H9 (cell line): Measurements from ENCODE around the gene CSRP3. TPM values are rescaled to one million over a fixed set of nuclear protein-coding genes. Genes with fewer than 3 reads are reported as not detected.

Experiments
- DNase-seq: peaks from one replicate; pipeline ENCODE4 v3.0.0-alpha.2; 2017
- H2AFZ ChIP-seq: one replicate; pipeline ENCODE4 v1.6.1; 2013; ENCODE audit warnings: mild to moderate bottlenecking, low read length, control low read depth, moderate library complexity
- H2AK5ac ChIP-seq: 2 replicates; pipeline ENCODE4 v1.6.1; 2013; ENCODE audit warnings: low read length, control low read depth, mixed read lengths; ENCODE audit not compliant: insufficient read length
- H2BK120ac ChIP-seq: one replicate; pipeline ENCODE4 v1.6.1; 2013; ENCODE audit warnings: low read depth, mild to moderate bottlenecking, low read length, control low read depth, inconsistent platforms; ENCODE audit not compliant: poor library complexity, severe bottlenecking
- H2BK12ac ChIP-seq: 2 replicates; pipeline ENCODE4 v1.6.1; 2013; ENCODE audit warnings: low read length, control low read depth, mixed read lengths, low read depth; ENCODE audit not compliant: insufficient read length
- H2BK15ac ChIP-seq: 2 replicates; pipeline ENCODE4 v1.6.1; 2013; ENCODE audit warnings: low read depth, low read length, control low read depth
- H2BK20ac ChIP-seq: one replicate; pipeline ENCODE4 v1.6.1; 2013; ENCODE audit warnings: low read depth, mild to moderate bottlenecking, low read length, control low read depth, inconsistent platforms; ENCODE audit not compliant: poor library complexity, severe bottlenecking
- H2BK5ac ChIP-seq: 2 replicates; pipeline ENCODE4 v1.6.1; 2013; ENCODE audit warnings: low read length, control low read depth, mixed read lengths; ENCODE audit not compliant: insufficient read length
- H3K14ac ChIP-seq: 2 replicates; pipeline ENCODE4 v1.6.1; 2013; ENCODE audit warnings: low read length, control low read depth; ENCODE audit not compliant: insufficient read depth
- H3K18ac ChIP-seq: 2 replicates; pipeline ENCODE4 v1.6.1; 2013; ENCODE audit warnings: low read depth, mild to moderate bottlenecking, mixed read lengths, low read length, control low read depth; ENCODE audit not compliant: insufficient read length
- H3K23ac ChIP-seq: 2 replicates; pipeline ENCODE4 v1.6.1; 2013; ENCODE audit warnings: low read length, control low read depth, mixed read lengths, low read depth; ENCODE audit not compliant: insufficient read length
- H3K23me2 ChIP-seq: 2 replicates; pipeline ENCODE4 v1.6.1; 2013; ENCODE audit warnings: low read depth, mild to moderate bottlenecking, mixed read lengths, low read length, control low read depth; ENCODE audit not compliant: insufficient read length, poor library complexity, severe bottlenecking
- H3K27ac ChIP-seq: 2 replicates; pipeline ENCODE4 v1.5.1; 2013; ENCODE audit warnings: low read length, control low read depth, mixed read lengths, low read depth; ENCODE audit not compliant: insufficient read length
- H3K27me3 ChIP-seq: 2 replicates; pipeline ENCODE4 v1.6.1; 2013; ENCODE audit warnings: low read length, control low read depth, inconsistent platforms; ENCODE audit not compliant: insufficient read depth
- H3K4ac ChIP-seq: 2 replicates; pipeline ENCODE4 v1.6.1; 2013; ENCODE audit warnings: low read depth, mild to moderate bottlenecking, control low read depth, inconsistent platforms, low read length, moderate library complexity
- H3K4me1 ChIP-seq: 2 replicates; pipeline ENCODE4 v1.6.1; 2013; ENCODE audit warnings: low read length, control low read depth, inconsistent platforms; ENCODE audit not compliant: insufficient read depth
- H3K4me2 ChIP-seq: 2 replicates; pipeline ENCODE4 v1.6.1; 2013; ENCODE audit warnings: low read length, control low read depth, mixed read lengths; ENCODE audit not compliant: insufficient read length, insufficient read depth
- H3K56ac ChIP-seq: 2 replicates; pipeline ENCODE4 v1.6.1; 2013; ENCODE audit warnings: low read depth, mild to moderate bottlenecking, mixed read lengths, low read length, control low read depth; ENCODE audit not compliant: insufficient read length
- H3K79me1 ChIP-seq: 2 replicates; pipeline ENCODE4 v1.6.1; 2013; ENCODE audit warnings: low read depth, mild to moderate bottlenecking, moderate library complexity, low read length, control low read depth, inconsistent platforms; ENCODE audit not compliant: insufficient read depth, poor library complexity, severe bottlenecking
- H3K79me2 ChIP-seq: 2 replicates; pipeline ENCODE4 v1.6.1; 2013; ENCODE audit warnings: low read length, control low read depth, inconsistent platforms; ENCODE audit not compliant: insufficient read depth
- H3K9ac ChIP-seq: 2 replicates; pipeline ENCODE4 v1.6.1; 2013; ENCODE audit warnings: low read length, control low read depth, mixed read lengths; ENCODE audit not compliant: insufficient read length; ENCODE audit errors: extremely low read depth
- H3K9me3 ChIP-seq: one replicate; pipeline ENCODE4 v1.6.1; 2013; ENCODE audit warnings: low read depth, low read length, inconsistent platforms; ENCODE audit not compliant: control insufficient read depth
- H3T11ph ChIP-seq: one replicate; pipeline ENCODE4 v1.6.1; 2013; ENCODE audit warnings: mild to moderate bottlenecking, low read length, control low read depth, inconsistent platforms
- H4K20me1 ChIP-seq: one replicate; pipeline ENCODE4 v1.6.1; 2013; ENCODE audit not compliant: control insufficient read depth, insufficient read length, insufficient read depth
- H4K5ac ChIP-seq: 2 replicates; pipeline ENCODE4 v1.6.1; 2013; ENCODE audit warnings: low read depth, mild to moderate bottlenecking, mixed read lengths, low read length, control low read depth; ENCODE audit not compliant: insufficient read length
- H4K8ac ChIP-seq: replicated peaks from 2 replicates; pipeline ENCODE4 v1.6.1; 2013; ENCODE audit warnings: low read length, control low read depth, mixed read lengths, low read depth; ENCODE audit not compliant: insufficient read length
- H4K91ac ChIP-seq: 2 replicates; pipeline ENCODE4 v1.6.1; 2013; ENCODE audit warnings: low read depth, mild to moderate bottlenecking, moderate library complexity, mixed read lengths, low read length, control low read depth; ENCODE audit not compliant: insufficient read length
- H3K27ac Mint-ChIP-seq, 3 experiments: 2 replicates in 2 of 3; 3 replicates in 1 of 3; pipeline ENCODE4 v1.8.0; 2020 to 2021; ENCODE audit warnings: mixed read lengths in 3 of 3, mild to moderate bottlenecking in 1 of 3, moderate library complexity in 1 of 3
- H3K27me3 Mint-ChIP-seq: 2 replicates; pipeline ENCODE4 v1.8.0; 2021; ENCODE audit warnings: low read depth, mild to moderate bottlenecking, moderate library complexity, mixed read lengths
- H3K36me3 Mint-ChIP-seq, 3 experiments: 2 replicates in 2 of 3; 3 replicates in 1 of 3; pipeline ENCODE4 v1.8.0; 2020 to 2021; ENCODE audit warnings: low read depth in 3 of 3, mixed read lengths in 3 of 3; ENCODE audit not compliant: insufficient read depth in 1 of 3
- H3K4me1 Mint-ChIP-seq, 2 experiments: 2 replicates each; pipeline ENCODE4 v1.8.0; 2020; ENCODE audit warnings: mixed read lengths in 2 of 2
- H3K4me3 Mint-ChIP-seq, 2 experiments: 2 replicates in 1 of 2; 3 replicates in 1 of 2; pipeline ENCODE4 v1.8.0; 2020 to 2021; ENCODE audit warnings: mild to moderate bottlenecking in 2 of 2, mixed read lengths in 2 of 2, moderate library complexity in 1 of 2
- H3K9me3 Mint-ChIP-seq, 2 experiments: 2 replicates in 1 of 2; 3 replicates in 1 of 2; pipeline ENCODE4 v1.8.0; 2020; ENCODE audit warnings: mild to moderate bottlenecking in 2 of 2, mixed read lengths in 2 of 2, moderate library complexity in 1 of 2
- CTCF ChIP-seq: fragments of 200-600 bp; sonication (generic); conservative IDR thresholded peaks from 3 replicates; pipeline ENCODE4 v1.8.0; 2021; ENCODE audit warnings: antibody characterized with exemption, mild to moderate bottlenecking
- WGBS: extraction: QIAGEN DNeasy Blood & Tissue Kit; methylation state at CpG from one replicate; pipeline ENCODE4 v1.1.7; 2013; ENCODE audit warnings: missing lambda C conversion rate, low lambda C conversion rate, mixed read lengths; ENCODE audit not compliant: insufficient read length; ENCODE audit errors: extremely low coverage; 5-methylcytosine and 5-hydroxymethylcytosine counted together
- total RNA-seq: library from RNA; stranded (reverse); gene quantifications from 2 replicates; pipeline ENCODE4 v1.2.1, GENCODE V29; 2021

CSRP3 gene
- total RNA-seq, 1 experiment from 2014 or later = not detected

GRCh38 chr11:19234231-19234817 is 32.5 kb upstream of the CSRP3 start:
- H2AK5ac ChIP-seq = no peak overlapping the region
- no peak overlapping the region for H3K4ac ChIP-seq
- H2BK5ac ChIP-seq = no peak overlapping the region
- no peak overlapping the region for H4K8ac ChIP-seq
- H2BK20ac ChIP-seq = no peak overlapping the region
- H3K4me2 ChIP-seq = no peak overlapping the region
- no peaks in the 10 kb centered on the region for H3K79me1 ChIP-seq
- H2BK15ac ChIP-seq = no peak overlapping the region
- TF ChIP-seq CTCF = no peak
- H3K23ac ChIP-seq = no peak overlapping the region
- no CpG with 5 or more reads among the region's 5 CpGs for WGBS
- no peaks in the 10 kb centered on the region for H3K9me3 ChIP-seq
- no peak overlapping the region for H3K56ac ChIP-seq
- no peaks in the 10 kb centered on the region for H3K4me1 ChIP-seq
- no peak for DNase-seq
- H3K14ac ChIP-seq = no peak overlapping the region
- no peak overlapping the region for H3T11ph ChIP-seq
- no peaks in the 10 kb centered on the region for H3K27me3 ChIP-seq
- Mint-ChIP-seq H3K9me3 (no peaks in the 10 kb centered on the region), H3K4me3 (no peak overlapping the region), H3K27me3 (no peaks in the 10 kb centered on the region), H3K27ac (no peak overlapping the region), H3K4me1 (peaks cover 0 to 2% of the 10 kb centered on the region in 2 experiments; a peak in 2 of 4 replicates), H3K36me3 (peaks cover 20 to 57% (median 56%) of the 10 kb centered on the region in 3 experiments; a peak in 6 of 7 replicates)
- H3K9ac ChIP-seq = no peak overlapping the region
- H3K27ac ChIP-seq = no peak overlapping the region
- no peak overlapping the region for H2AFZ ChIP-seq
- no peak overlapping the region for H2BK12ac ChIP-seq
- H3K79me2 ChIP-seq = no peaks in the 10 kb centered on the region
- no peak overlapping the region for H3K18ac ChIP-seq
- no peaks in the 10 kb centered on the region for H3K23me2 ChIP-seq
- H4K91ac ChIP-seq = no peak overlapping the region
- no peak overlapping the region for H2BK120ac ChIP-seq
- H4K5ac ChIP-seq = no peak overlapping the region
- no peaks in the 10 kb centered on the region for H4K20me1 ChIP-seq
